ENCODE measurements around the gene DYNLT2.
"Not testable (repeated sequence)": the region's sequence is repeated elsewhere in the genome, so short reads cannot be mapped to it uniquely, and the experiment has no call there.

DYNLT2 gene

GRCh38 chr6:169726963-169727362 lies 24.4 kb downstream of the DYNLT2 start:
- DNase-seq: no peak

GRCh38 chr6:169726049-169726400 lies 25.3 kb downstream of the DYNLT2 start:
- no peak for DNase-seq

GRCh38 chr6:169725125-169726048 lies 26.0 kb downstream of the DYNLT2 start:
- DNase-seq: peak; percentile 15

GRCh38 chr6:169724494-169725124 lies 26.8 kb downstream of the DYNLT2 start, which contains the start of gene PHF10:
PHF10 (minus strand) TSS chr6:169724500; CDS start chr6:169723931, 569 bp downstream.
- DNase-seq: peak; percentile 79

- DNase-seq: peak; percentile 53
Measured at GRCh38 chr6:169723991-169724493, 27.3 kb downstream of the DYNLT2 start.

- DNase-seq: peak; percentile 68
Measured at GRCh38 chr6:169723200-169723909, 28.0 kb downstream of the DYNLT2 start.

GRCh38 chr6:169722362-169723199 lies 28.8 kb downstream of the DYNLT2 start:
- DNase-seq: peak; percentile 41

GRCh38 chr6:169720207-169720855 lies 31.0 kb downstream of the DYNLT2 start:
- peak; percentile 28 for DNase-seq

- DNase-seq: no peak
Measured at GRCh38 chr6:169719117-169719516, 32.3 kb downstream of the DYNLT2 start.

GRCh38 chr6:169714595-169714994 lies 36.8 kb downstream of the DYNLT2 start:
- no peak for DNase-seq

- no peak for DNase-seq
Measured at GRCh38 chr6:169714178-169714577, 37.2 kb downstream of the DYNLT2 start.

GRCh38 chr6:169710009-169710408 lies 41.4 kb downstream of the DYNLT2 start:
- no peak for DNase-seq

- no peak for DNase-seq
Measured at GRCh38 chr6:169709293-169709692, 42.1 kb downstream of the DYNLT2 start.

GRCh38 chr6:169707772-169708171 lies 43.6 kb downstream of the DYNLT2 start:
- no peak for DNase-seq

- no peak for DNase-seq
Measured at GRCh38 chr6:169702840-169703246, 48.5 kb downstream of the DYNLT2 start.

GRCh38 chr6:169701954-169702839 lies 49.2 kb downstream of the DYNLT2 start, which contains the start of the genes C6orf120 and WDR27:
C6orf120 (plus strand) TSS chr6:169702126; CDS start chr6:169702460, 334 bp downstream.
WDR27 (minus strand) TSS chr6:169702029; CDS start chr6:169689005, 13,024 bp downstream.
- peak; percentile 97 for DNase-seq

GRCh38 chr6:169701311-169701953 lies 49.9 kb downstream of the DYNLT2 start:
- DNase-seq: peak; percentile 13

GRCh38 chr6:169700296-169700695 lies 51.1 kb downstream of the DYNLT2 start:
- DNase-seq: no peak

- DNase-seq: not testable (repeated sequence)
Measured at GRCh38 chr6:169697115-169697514, 54.3 kb downstream of the DYNLT2 start.

- DNase-seq: no peak
Measured at GRCh38 chr6:169695131-169695530, 56.2 kb downstream of the DYNLT2 start.

Data from CD4-positive, alpha-beta T cell treated with Interleukin-10 for 1 hour (primary cell).